Stimulated activated CD8-positive, alpha-beta memory T cell treated with anti-CD3 and anti-CD28 coated beads, Interleukin-7, amount 100 ng/mL, for 48 hours (primary cell): ENCODE data around the gene ADGB.

Experiments
- DNase-seq, 2 donors: peaks; one replicate each; pipeline ENCODE4 v3.0.0-alpha.2; 2020; ENCODE audit warnings: low read depth in 1 of 2; ENCODE audit errors: extremely low read depth in 1 of 2

Gene ADGB

GRCh38 chr6:146628350-146628749, 29.6 kb downstream of the ADGB start:
- no peak for DNase-seq

GRCh38 chr6:146634022-146634421, 35.2 kb downstream of the ADGB start:
- DNase-seq: no peak

- no peak for DNase-seq
These were observed 36.4 kb downstream of the ADGB start for GRCh38 chr6:146635165-146635564.

GRCh38 chr6:146636481-146636880, 37.7 kb downstream of the ADGB start:
- DNase-seq: no peak

- no peak for DNase-seq
These were observed 44.1 kb downstream of the ADGB start for GRCh38 chr6:146642921-146643320.

GRCh38 chr6:146650799-146651481, 52.2 kb downstream of the ADGB start:
- no peak for DNase-seq

GRCh38 chr6:146651482-146651863, 52.7 kb downstream of the ADGB start:
- DNase-seq: no peak

GRCh38 chr6:146657432-146657831, 58.7 kb downstream of the ADGB start:
- DNase-seq: no peak

- no peak for DNase-seq
These were observed 66.1 kb downstream of the ADGB start for GRCh38 chr6:146664871-146665360.

GRCh38 chr6:146666909-146667308, 68.1 kb downstream of the ADGB start:
- DNase-seq: no peak

- DNase-seq: no peak
These were observed 71.4 kb downstream of the ADGB start for GRCh38 chr6:146670161-146670560.

- DNase-seq: no peak
These were observed 74.3 kb downstream of the ADGB start for GRCh38 chr6:146673069-146673468.

- DNase-seq: no peak
These were observed 80.6 kb downstream of the ADGB start for GRCh38 chr6:146679386-146679785.

GRCh38 chr6:146682919-146683318, 84.1 kb downstream of the ADGB start:
- DNase-seq: no peak

GRCh38 chr6:146689806-146690205, 91.0 kb downstream of the ADGB start:
- no peak for DNase-seq

GRCh38 chr6:146693342-146693741, 94.6 kb downstream of the ADGB start:
- DNase-seq: no peak

- no peak for DNase-seq
These were observed 99.1 kb downstream of the ADGB start for GRCh38 chr6:146697921-146698320.

GRCh38 chr6:146700078-146700686, 101.4 kb downstream of the ADGB start:
- DNase-seq: peak in 1 of 2 donors; percentile 6

- no peak for DNase-seq
These were observed 102.9 kb downstream of the ADGB start for GRCh38 chr6:146701632-146702031.

- DNase-seq: no peak
These were observed 110.4 kb downstream of the ADGB start for GRCh38 chr6:146709036-146709622.

GRCh38 chr6:146719387-146719786, 120.6 kb downstream of the ADGB start:
- DNase-seq: no peak

GRCh38 chr6:146739696-146740095, 140.9 kb downstream of the ADGB start:
- DNase-seq: no peak
